Measurements from ENCODE around the gene PIP4K2C.
"Not testable (repeated sequence)": the region's sequence is repeated elsewhere in the genome, so short reads cannot be mapped to it uniquely, and the experiment has no call there.

PIP4K2C gene

GRCh38 chr12:57586128-57586527 lies 4.9 kb upstream of the PIP4K2C start:
- DNase-seq, result no peak

- DNase-seq, result no peak
These were observed 4.1 kb upstream of the PIP4K2C start for GRCh38 chr12:57586832-57587429.

- DNase-seq, result not testable (repeated sequence)
These were observed 1.9 kb upstream of the PIP4K2C start for GRCh38 chr12:57588951-57589610.

DNA sequence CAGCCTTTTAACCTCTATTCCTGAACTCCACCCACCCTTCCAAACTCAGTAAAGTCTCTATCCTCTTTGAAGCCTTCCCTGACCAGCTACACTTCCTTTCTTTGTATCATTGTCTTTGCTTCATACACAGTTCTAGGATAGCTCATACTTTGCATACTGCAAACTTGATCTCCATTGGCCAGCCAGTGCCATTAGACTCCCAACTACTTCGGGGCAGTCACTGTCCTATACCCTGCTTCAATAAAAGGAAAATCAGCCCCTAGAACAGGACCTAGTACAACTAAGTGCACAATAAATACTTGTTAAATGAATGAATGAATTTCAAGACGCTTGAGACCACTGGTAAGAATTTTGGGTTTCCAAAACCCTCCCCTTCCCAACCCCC lies 521 bp upstream of the PIP4K2C start:
- DNase-seq, result no peak

DNA sequence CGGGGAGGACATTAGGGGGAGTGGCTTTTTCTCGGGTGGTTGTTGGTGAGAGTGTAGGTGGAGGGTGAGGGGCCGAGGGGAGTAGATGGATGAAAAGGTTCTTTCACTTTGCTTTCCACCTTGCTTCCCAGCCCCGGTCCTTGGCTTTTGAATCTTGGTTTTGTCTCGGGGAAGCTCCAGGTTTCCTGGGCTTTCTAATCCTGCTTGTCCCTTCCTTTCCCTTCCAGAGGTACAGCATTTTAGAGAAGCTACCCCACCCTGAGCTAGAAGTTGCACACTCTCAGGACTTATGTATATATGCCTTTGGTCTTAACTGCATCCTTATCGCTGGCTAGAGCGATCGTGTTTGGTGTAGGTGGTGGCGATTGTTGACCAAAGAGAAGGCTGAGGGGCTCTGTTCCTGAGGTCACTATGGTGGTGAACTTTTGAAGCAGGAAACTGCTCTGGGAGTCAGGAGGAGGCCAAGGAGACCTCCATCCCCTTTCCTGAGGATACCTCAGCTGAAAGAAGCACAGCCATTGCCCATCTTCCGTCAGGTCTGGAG lies 862 bp downstream of the PIP4K2C start:
- DNase-seq, result no peak

DNA sequence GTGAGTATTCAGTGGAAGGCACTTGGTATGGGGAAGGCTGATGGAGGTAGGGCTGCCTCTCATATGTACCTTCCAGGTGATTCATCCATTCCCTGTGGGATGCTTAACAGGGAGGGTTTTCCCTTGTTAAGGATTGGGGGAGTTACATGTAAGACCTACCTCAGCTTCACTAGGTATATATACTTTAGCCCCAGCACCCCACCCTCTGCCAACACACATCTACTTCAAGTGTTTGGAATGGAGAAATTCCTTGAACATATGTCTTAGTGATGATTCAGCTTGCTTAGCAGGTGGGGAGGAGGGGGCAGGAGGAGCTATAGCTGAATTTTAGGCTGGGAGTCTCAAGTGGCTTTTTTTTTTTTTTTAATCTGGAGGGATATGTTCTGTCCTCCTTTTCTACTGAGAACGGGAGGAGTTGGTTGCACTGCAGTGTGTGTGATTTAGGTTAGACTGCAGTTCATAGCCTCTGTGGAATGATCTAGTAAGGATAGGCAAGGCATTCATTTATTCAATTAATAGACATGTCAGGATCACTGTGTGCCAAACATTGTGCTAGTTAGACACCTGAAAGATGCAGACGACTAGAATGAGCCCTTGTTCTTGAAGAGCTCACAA lies 1.7 kb downstream of the PIP4K2C start:
- DNase-seq, result no peak

DNA sequence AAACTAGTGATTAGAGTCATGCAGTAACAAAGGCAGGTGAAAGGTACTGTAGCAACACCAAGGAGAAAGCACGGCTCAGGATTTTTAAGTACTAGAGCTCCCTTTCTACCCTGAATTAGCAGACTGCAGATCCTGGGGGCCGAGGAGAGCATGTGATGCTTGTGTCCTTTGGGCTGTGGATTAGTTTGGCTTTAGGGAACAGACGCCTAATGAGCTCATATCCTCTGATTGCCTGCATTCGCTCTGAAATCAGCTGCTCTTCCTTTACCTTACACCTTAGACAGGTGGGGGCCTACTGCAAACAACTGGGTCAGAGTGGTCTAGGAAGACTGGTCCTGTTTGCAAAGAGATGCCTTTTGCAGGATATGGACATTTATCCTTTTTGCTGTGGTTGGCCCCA lies 2.2 kb downstream of the PIP4K2C start:
- no peak for DNase-seq

GRCh38 chr12:57600395-57600794 lies 9.4 kb downstream of the PIP4K2C start:
- no peak for DNase-seq

DNA sequence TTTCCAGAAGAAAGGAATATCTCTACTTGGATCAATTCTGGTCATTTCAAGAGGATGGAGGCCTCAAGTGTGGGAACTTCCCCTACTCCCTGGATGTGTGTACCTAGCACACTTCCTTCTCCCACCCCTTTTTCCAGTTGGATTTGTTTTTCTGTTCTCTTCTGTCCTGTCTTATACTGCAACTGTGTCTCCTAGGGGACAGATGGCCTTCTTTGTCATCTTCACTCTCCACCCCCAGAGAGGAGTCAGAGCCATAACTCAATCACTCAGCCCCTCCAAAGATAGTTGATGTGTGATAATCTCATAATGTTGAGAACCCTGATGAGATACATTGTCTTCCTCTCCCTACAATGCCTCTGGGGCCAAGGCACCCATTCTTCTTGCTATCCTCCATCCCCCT lies 11.6 kb downstream of the PIP4K2C start:
- DNase-seq, result no peak

- DNase-seq, result no peak
These were observed 12.3 kb downstream of the PIP4K2C start for GRCh38 chr12:57603324-57603723.

GRCh38 chr12:57603815-57604453 lies 12.9 kb downstream of the PIP4K2C start:
- DNase-seq, result no peak

DNA sequence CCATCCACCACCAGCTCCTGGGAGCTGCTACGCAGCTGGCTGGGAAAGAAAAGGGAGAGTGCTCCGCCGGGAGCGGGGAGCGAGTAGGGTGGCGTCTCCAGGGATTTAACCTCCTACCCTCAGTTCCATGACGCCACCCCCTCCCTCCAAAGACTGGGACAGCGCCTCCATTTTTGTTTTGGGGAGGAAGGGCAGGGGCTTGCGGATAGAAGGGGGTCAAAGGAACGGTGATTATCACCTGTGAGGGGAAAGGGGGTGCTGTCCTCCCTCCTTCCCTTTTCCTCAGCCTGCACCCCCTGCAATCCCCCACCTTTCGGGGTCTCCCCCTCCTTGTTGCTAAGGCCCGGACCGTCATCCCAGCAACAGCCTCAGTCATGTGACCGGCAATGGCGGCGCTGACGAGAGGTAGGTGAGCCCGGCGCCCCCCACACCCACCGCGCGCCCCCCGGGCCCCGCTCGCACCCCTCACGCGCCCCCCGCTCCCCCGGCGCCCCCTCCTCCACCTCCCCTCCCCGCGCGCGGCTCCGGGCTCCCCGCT lies 13.5 kb downstream of the PIP4K2C start, which contains the start of gene DTX3:
TSS of gene DTX3 (plus strand) at position 371 of the 538 bp plus-strand sequence. CDS start 1,694 bp downstream, outside the sequence.
- no peak for DNase-seq

GRCh38 chr12:57604992-57605810 lies 14.2 kb downstream of the PIP4K2C start:
- DNase-seq, result no peak

- no peak for DNase-seq
These were observed 14.9 kb downstream of the PIP4K2C start for GRCh38 chr12:57605811-57606311.

- DNase-seq, result no peak
These were observed 15.4 kb downstream of the PIP4K2C start for GRCh38 chr12:57606399-57606798.

DNA sequence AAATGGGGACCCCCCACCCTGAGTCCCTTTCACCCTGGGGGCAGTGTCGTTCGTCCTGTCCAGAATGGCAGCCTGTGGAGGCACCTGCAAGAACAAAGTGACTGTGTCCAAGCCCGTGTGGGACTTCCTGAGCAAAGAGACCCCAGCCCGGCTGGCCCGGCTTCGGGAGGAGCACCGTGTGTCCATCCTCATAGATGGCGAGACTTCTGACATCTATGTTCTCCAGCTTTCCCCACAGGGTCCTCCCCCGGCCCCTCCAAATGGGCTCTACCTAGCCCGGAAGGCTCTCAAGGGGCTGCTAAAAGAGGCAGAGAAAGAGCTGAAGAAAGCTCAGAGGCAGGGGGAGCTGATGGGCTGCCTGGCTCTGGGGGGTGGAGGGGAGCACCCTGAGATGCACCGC lies 15.8 kb downstream of the PIP4K2C start:
- no peak for DNase-seq

GRCh38 chr12:57607958-57608663 lies 17.1 kb downstream of the PIP4K2C start:
- no peak for DNase-seq

DNA sequence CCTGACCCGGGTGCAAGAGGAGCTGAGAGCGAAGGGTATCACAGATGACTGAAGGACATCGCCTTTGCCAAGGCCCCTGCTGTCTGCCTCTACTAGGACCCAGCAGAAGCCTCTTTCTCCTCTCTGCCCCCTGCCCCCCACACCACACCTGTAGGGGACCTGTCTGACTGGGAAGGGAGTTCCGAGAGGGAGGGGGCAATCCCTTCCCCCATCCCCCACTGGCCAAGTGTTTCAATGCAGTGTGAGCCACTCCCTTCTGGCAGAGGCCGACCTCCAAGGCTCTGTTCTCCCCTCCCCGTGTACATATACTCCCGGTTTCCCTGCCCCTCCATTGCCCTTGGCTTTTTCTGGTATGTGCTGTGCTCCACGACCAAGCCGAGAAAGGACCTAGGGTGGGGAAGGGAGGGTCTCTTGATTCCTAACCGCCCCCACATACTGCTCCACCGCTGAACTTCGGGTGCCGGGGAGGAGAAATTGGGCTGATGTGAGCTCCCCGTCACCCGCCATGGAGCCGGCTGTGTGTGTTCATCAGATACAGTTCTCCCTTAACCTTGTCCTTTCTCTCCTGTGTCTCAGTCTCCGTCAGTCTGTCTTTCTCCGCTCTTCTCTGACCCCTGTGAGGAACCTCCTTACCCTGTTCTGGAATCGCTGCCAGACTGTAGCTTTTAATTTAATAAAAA lies 18.2 kb downstream of the PIP4K2C start:
- no peak for DNase-seq

DNA sequence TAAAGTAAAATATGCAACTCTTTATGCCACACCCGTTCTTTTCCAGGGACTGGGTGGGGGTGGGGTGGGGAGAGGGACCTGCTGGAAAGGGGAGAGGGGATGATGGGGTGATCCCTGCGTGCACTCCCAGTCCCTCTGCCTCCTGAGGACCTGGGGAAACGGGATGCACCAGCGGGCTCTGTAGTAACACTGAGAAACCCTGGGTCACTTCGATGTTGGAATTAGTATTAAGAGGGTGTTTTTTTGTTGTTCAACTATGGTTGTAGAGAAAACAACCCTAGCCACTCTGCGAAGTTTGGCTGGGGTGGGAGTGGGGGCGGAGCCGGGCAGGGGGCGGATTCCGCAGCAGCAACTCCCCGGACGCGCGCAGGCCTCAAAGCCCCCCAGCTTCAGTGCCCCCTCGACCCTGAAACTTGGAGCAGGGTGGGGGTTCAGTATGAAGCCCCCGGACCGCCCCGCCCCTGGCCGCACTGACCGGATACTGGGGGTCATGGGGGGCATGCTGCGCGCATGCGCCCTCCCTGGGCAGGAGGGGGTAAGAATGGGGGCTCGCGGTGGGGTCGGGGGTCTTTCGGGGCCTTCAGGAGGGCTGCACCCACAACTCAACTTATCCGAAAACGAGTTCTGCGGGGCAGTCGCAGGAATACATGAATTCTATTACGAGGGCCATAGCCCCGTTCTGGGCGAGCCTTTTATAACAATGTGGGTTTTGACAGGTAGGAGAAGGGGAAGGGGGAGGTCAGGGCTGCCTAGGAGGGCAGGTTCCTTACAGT lies 19.0 kb downstream of the PIP4K2C start:
- no peak for DNase-seq

DNA sequence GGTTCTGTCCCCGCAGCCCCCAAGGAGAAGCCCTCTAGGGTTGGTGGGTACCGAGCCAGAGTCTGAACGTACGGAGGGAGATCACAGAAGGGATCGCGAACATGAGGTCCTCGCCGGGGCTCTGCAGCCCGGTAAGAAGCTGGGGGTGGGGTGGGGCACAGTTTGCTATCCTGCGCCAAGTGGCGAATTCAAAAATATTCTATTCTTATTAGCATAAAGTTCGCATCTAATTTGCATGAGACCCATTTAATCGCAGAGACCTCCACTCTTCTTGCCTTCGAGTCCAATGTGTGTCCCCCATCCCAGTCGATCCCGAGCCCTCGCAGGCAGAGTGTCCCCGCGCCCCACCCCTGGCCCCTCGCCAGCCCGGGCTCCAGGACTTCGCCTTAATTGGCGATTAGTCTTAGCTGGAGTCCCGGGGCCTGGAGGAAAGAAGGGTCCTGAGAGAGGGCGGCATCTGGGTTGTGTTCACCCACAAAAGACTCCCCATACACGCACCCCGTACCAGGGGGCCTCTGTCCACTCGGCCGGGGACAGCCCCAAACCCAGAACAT lies 19.6 kb downstream of the PIP4K2C start:
- DNase-seq, result no peak
